ENCODE measurements around the gene AKT3. TPM values are rescaled to one million over a fixed set of nuclear protein-coding genes. Genes with fewer than 3 reads are reported as not detected.

AKT3 gene
- total RNA-seq, 4 donors from 2014 or later: 42.2 to 66.5 (median 60.0) TPM

DNA sequence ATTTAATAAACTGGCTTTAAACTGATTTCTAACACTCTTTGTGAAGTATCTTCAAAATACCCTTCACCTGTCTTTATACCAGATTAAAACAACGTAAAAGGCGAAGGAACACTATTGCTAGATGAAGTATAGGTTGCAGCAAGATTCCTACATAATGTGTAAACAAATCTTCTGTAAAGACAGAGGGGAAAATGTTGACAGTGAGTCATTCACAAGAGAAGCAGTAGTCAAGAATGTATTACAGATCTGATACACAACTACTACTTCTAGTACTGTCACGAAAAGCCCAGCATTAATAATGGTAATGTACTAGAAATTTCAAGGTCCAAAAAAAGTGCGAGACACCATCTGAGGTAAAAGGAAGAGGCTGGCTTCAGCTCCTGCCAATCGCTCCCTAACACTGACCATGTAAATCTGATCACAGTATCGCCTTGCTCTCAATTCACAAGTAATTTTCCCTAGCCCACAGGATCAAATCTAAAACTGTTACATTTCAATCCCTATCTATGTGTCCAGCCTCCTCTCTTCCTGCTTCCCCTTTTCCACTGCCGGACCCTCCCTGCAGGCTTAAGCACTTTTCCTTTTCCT lies 290.4 kb downstream of the AKT3 start:
- TF ChIP-seq, protein P1, sequence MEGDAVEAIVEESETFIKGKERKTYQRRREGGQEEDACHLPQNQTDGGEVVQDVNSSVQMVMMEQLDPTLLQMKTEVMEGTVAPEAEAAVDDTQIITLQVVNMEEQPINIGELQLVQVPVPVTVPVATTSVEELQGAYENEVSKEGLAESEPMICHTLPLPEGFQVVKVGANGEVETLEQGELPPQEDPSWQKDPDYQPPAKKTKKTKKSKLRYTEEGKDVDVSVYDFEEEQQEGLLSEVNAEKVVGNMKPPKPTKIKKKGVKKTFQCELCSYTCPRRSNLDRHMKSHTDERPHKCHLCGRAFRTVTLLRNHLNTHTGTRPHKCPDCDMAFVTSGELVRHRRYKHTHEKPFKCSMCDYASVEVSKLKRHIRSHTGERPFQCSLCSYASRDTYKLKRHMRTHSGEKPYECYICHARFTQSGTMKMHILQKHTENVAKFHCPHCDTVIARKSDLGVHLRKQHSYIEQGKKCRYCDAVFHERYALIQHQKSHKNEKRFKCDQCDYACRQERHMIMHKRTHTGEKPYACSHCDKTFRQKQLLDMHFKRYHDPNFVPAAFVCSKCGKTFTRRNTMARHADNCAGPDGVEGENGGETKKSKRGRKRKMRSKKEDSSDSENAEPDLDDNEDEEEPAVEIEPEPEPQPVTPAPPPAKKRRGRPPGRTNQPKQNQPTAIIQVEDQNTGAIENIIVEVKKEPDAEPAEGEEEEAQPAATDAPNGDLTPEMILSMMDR (IDR thresholded peaks at IDR 0.05; ENCODE audit: low read depth): no peak

DNA sequence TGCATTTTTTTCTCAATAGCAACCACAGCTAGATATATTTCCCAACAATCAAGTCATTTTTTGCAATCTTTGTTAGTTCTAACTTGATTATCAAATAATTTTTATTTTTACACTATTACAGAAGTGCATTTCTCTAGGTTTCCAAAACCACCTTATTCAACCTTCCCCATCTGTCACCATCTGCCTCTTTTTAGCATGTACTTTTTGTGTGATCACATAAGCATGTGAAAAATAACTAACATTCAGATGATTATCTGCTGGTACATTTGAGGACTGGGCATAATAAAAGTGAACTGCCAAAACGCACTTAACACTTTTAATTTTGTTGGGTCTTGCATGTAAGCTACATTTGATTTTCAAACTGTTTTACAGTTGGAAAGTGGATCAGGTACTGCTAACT lies 291.5 kb downstream of the AKT3 start:
- TF ChIP-seq, protein P1 (IDR thresholded peaks at IDR 0.05; ENCODE audit: low read depth): no peak

DNA sequence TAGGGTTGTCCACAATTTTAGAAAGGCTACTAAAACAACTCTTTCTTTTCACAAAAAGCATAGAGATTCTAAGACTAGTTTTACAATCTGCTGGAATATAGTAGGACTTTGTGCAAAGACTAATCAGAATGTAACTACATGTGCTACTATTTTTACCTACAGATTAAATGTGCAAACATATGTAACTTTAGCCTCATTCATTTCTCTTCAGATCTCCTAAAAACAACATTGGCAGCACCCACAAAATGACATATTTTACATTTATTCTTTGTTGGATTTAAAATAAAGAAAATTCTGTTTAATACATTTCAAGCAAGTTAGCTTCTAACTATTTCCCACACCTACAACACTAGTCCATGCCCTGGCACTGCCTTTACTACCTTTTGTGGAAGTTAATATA lies 292.2 kb downstream of the AKT3 start:
- TF ChIP-seq, protein P1 (IDR thresholded peaks at IDR 0.05; ENCODE audit: low read depth): no peak

DNA sequence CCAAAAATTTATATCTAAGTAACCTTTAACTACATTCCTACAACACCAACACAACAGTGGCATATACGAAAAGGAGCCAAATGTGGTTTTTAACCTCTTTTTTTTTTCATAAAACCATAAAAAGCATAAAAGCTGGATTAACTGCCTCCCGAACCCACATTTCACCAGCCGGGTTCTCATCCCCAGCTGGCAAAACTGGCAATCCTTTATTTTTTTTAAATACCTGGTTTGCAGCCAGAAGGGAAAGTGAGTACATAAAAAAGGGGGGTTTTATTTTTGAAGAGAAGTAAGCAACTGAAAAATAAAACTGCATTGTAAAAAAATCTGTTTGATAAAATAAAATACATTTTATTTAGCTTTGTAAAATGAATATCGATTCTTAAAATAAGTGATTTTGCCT lies 295.4 kb downstream of the AKT3 start:
- TF ChIP-seq, protein P1 (IDR thresholded peaks at IDR 0.05; ENCODE audit: low read depth): no peak

DNA sequence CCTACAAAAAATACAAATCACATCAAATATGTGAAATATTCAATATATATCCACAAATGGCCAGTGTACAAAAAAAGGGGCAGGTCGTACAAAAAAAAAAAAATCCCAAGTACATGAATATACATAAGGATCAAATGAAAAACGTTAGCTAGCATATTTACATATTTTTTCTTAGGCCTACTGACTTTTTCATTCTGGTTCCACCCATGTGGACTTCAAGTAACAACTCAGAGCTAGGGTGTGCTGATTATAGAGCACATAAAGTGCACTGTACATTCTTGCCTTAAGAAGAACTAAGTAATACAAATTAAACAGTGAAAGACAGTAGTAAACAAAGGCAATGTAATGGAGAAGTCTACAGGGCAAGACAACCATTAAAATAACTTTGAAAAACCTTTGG lies 297.0 kb downstream of the AKT3 start:
- TF ChIP-seq, protein P1 (IDR thresholded peaks at IDR 0.05; ENCODE audit: low read depth): no peak

DNA sequence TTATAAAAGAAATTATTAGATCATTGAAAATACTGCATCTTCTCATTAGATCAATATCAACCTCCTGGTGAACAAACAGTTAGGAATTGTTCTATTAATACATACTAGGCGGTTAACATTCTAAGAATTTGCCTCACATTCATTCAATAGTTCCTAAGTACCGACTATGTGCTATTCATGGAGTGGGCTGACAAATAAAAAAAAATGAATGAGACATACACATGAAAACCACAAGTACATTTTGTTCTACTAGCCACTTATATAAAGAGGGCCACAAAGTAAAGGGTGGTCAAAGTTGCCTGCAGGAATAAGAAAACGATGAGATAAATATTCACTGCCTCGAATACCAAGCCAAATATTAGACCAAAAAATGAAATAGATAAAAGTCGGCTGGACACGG lies 299.8 kb downstream of the AKT3 start:
- TF ChIP-seq, protein P1 (IDR thresholded peaks at IDR 0.05; ENCODE audit: low read depth): no peak

DNA sequence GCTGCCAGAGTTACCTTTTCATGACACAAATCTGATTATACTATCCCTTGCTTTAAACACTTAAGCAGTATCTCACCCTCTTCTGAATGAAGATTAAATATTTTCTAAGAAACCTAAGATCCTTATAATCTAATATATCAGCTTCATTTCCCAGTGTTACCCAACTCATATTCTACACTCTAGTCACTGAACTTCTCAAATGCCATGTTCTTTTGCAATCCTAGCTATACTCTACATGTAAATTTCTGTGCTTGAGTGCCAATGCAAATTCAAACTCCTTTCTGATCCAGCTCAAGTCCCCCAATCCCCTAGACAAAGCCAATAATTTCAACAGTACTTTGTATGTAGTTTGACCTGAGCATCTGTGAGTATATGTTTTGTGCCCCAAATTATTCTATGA lies 300.3 kb downstream of the AKT3 start:
- TF ChIP-seq, protein P1 (IDR thresholded peaks at IDR 0.05; ENCODE audit: low read depth): no peak
